Lower lobe of right lung (tissue), 2 donors: ENCODE data around the gene SAMD11. TPM values are rescaled to one million over a fixed set of nuclear protein-coding genes. Genes with fewer than 3 reads are reported as not detected.

ENCODE experiments used
- ATAC-seq, 2 donors: fragments of 200-7000 bp; cut with Tn5 transposase; one replicate each; pipeline ENCODE4 v1.9.1; 2020 to 2022; ENCODE audit warnings: mild to moderate bottlenecking in 2 of 2, moderate library complexity in 2 of 2
- DNase-seq: peaks from one replicate; pipeline ENCODE4 v3.0.0-alpha.2; 2020
- H3K27ac ChIP-seq: fragments of 200-600 bp; one replicate; pipeline ENCODE4 v1.8.0; 2022
- H3K27me3 ChIP-seq: fragments of 200-600 bp; one replicate; pipeline ENCODE4 v1.8.0; 2022; ENCODE audit warnings: low read depth
- H3K36me3 ChIP-seq: fragments of 200-600 bp; one replicate; pipeline ENCODE4 v1.8.0; 2022; ENCODE audit warnings: mild to moderate bottlenecking
- H3K4me1 ChIP-seq: fragments of 200-600 bp; one replicate; pipeline ENCODE4 v1.8.0; 2022
- H3K4me3 ChIP-seq: fragments of 200-600 bp; one replicate; pipeline ENCODE4 v1.8.0; 2022; ENCODE audit warnings: mild to moderate bottlenecking
- H3K9me3 ChIP-seq: fragments of 200-600 bp; one replicate; pipeline ENCODE4 v1.8.0; 2022
- intact Hi-C: fragments of 100-400 bp; cut with DNase I; formaldehyde crosslinking; loops from one replicate; pipeline ENCODE4 v1.11.0; 2022
- total RNA-seq: library from RNA; stranded (reverse); fragmentation: NEBNext Ultra II Directional; extraction: Animal tissue kit (Norgen Biotek cat#: 25700); gene quantifications from one replicate; pipeline ENCODE4 v1.2.1, GENCODE V29; 2021
- TF ChIP-seq, protein P1 (sequence below): fragments of 200-600 bp; IDR thresholded peaks from one replicate; pipeline ENCODE4 v1.8.0; 2022; ENCODE audit warnings: antibody characterized with exemption, mild to moderate bottlenecking
- donor health status: DM: no; HTN: yes; CAD: no; lungs with severe emphysema.

Gene SAMD11
- total RNA-seq, 1 donor from 2014 or later: 2.2 TPM

DNA sequence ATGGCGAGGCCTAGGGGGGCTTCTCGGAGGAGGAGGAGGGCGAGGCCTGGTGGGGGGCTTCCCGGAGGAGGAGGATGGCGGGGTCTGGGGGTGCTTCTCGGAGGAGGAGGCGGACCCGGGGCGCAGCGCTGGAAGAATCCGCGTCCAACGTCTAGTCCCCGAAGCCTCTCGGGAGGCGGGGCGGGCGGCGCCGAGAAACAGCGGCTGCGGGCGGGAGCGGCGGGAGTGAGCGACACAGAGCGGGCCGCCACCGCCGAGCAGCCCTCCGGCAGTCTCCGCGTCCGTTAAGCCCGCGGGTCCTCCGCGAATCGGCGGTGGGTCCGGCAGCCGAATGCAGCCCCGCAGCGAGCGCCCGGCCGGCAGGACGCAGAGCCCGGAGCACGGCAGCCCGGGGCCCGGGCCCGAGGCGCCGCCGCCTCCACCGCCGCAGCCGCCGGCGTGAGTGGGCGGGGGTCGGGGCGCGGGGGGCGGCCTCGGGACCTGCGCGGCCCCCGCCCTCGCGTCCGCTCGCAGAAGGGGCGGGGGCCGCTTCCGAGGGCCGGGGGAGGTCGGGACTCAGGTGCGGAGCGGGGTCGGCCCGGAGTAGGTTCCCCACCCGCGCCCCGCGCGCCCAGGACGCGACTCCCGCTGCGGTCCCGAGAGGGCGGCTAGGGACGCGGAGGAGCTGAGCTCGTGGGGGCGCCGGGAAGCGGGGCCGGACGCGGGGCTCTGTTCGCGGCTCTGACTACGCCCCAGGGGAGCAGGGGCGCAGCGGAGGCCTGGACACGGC, 36.8 kb downstream of the SAMD11 start, which contains the start of gene KLHL17:
Gene KLHL17, plus strand, starts transcription at position 222 of the 769 bp plus-strand sequence. Its CDS starts 110 bp downstream, at position 332.
- no peaks in the 10 kb centered on the region for H3K9me3 ChIP-seq
- no peak within 1 kb of the TSS for H3K27ac ChIP-seq
- ATAC-seq (peak; percentile 74 to 76), DNase-seq (peak; percentile 87)
- no peaks in the 10 kb centered on the region for H3K27me3 ChIP-seq
- H3K36me3 ChIP-seq: peaks cover 21% of the 10 kb centered on the region
- TF ChIP-seq, protein P1, sequence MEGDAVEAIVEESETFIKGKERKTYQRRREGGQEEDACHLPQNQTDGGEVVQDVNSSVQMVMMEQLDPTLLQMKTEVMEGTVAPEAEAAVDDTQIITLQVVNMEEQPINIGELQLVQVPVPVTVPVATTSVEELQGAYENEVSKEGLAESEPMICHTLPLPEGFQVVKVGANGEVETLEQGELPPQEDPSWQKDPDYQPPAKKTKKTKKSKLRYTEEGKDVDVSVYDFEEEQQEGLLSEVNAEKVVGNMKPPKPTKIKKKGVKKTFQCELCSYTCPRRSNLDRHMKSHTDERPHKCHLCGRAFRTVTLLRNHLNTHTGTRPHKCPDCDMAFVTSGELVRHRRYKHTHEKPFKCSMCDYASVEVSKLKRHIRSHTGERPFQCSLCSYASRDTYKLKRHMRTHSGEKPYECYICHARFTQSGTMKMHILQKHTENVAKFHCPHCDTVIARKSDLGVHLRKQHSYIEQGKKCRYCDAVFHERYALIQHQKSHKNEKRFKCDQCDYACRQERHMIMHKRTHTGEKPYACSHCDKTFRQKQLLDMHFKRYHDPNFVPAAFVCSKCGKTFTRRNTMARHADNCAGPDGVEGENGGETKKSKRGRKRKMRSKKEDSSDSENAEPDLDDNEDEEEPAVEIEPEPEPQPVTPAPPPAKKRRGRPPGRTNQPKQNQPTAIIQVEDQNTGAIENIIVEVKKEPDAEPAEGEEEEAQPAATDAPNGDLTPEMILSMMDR: no peak
- H3K4me3 ChIP-seq: peak within 1 kb of the TSS; percentile 96
- intact Hi-C loops: no loop called here
- peaks cover 25% of the 10 kb centered on the region for H3K4me1 ChIP-seq

DNA sequence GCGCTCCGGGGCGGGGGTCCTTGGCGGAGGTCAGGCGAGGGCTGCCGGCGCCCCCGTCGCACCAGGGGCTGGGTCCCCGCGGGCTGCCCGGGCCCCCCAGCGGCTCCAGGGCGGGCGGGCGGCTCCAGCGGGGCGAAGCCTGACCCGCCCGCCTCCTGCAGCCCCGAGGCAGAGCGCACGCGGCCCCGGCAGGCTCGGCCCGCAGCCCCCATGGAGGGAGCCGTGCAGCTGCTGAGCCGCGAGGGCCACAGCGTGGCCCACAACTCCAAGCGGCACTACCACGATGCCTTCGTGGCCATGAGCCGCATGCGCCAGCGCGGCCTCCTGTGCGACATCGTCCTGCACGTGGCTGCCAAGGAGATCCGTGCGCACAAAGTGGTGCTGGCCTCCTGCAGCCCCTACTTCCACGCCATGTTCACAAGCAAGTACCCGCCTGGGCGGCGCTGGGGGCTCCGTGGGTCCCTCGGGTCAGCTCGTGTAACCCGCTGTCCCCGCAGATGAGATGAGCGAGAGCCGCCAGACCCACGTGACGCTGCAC, 37.5 kb downstream of the SAMD11 start:
- H3K9me3 ChIP-seq: no peaks in the 10 kb centered on the region
- ATAC-seq (no peak), DNase-seq (no peak)
- H3K27ac ChIP-seq: no peak overlapping the region
- peaks cover 31% of the 10 kb centered on the region for H3K4me1 ChIP-seq
- H3K36me3 ChIP-seq: peaks cover 15% of the 10 kb centered on the region
- TF ChIP-seq, protein P1: no peak
- H3K27me3 ChIP-seq: no peaks in the 10 kb centered on the region
- intact Hi-C loops: no loop called here
- H3K4me3 ChIP-seq: peak overlapping the region; percentile 96

DNA sequence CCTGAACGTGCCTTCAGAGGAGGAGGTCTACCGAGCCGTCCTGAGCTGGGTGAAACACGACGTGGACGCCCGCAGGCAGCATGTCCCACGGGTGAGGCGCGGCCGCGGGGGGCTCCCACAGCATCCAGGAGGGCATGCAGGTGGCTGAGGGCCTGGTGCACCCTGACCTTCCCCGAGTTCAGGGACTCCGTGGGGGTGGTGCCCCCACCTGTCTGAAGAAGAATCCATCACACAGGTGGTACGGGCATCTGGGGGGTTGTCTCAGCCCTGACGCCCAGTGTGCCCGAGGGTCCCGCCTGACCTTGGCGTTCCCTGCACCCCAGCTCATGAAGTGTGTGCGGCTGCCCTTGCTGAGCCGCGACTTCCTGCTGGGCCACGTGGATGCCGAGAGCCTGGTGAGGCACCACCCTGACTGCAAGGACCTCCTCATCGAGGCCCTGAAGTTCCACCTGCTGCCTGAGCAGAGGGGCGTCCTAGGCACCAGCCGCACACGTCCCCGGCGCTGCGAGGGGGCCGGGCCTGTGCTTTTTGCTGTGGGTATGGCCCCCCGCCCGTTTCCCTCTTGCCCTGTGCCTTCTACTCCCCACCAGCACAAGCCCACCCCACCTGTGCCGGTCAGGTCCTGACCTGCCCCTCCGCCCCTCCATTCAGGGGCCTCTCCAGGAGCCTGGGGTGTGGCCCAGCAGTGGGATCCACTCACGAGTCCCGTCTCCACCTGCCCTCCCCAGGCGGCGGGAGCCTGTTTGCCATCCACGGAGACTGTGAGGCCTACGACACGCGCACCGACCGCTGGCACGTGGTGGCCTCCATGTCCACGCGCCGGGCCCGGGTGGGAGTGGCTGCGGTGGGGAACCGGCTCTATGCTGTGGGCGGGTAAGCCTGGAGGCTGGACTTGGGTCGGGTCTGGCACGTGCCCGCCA, 38.9 kb downstream of the SAMD11 start:
- Histone ChIP-seq H3K36me3 (peaks cover 6% of the 10 kb centered on the region), H3K27me3 (peaks cover under 1% of the 10 kb centered on the region), H3K9me3 (no peaks in the 10 kb centered on the region), H3K4me1 (peaks cover 36% of the 10 kb centered on the region), H3K27ac (no peak overlapping the region), H3K4me3 (no peak overlapping the region)
- no peak for DNase-seq
- intact Hi-C loops: no loop called here
- TF ChIP-seq, protein P1: no peak
- ATAC-seq: no peak

DNA sequence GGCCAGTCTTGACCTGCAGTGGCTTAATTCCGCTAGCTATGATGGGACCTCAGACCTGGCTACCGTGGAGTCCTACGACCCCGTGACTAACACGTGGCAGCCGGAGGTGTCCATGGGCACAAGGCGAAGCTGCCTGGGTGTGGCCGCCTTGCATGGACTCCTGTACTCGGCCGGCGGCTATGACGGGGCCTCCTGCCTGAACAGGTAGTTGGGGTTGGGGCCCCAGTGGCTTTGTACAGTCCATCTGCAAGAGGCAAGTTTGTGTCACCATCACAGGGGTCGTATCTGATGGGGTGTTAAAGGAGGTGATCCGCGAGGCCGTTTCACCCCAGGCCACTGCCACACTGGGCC, 39.6 kb downstream of the SAMD11 start:
- no peak for ATAC-seq
- Histone ChIP-seq H3K9me3 (no peaks in the 10 kb centered on the region), H3K27me3 (peaks cover 6% of the 10 kb centered on the region), H3K27ac (no peak overlapping the region), H3K4me1 (peaks cover 29% of the 10 kb centered on the region), H3K4me3 (no peak overlapping the region), H3K36me3 (peaks cover 6% of the 10 kb centered on the region)
- TF ChIP-seq, protein P1: no peak
- intact Hi-C loops: no loop called here
- no peak for DNase-seq

DNA sequence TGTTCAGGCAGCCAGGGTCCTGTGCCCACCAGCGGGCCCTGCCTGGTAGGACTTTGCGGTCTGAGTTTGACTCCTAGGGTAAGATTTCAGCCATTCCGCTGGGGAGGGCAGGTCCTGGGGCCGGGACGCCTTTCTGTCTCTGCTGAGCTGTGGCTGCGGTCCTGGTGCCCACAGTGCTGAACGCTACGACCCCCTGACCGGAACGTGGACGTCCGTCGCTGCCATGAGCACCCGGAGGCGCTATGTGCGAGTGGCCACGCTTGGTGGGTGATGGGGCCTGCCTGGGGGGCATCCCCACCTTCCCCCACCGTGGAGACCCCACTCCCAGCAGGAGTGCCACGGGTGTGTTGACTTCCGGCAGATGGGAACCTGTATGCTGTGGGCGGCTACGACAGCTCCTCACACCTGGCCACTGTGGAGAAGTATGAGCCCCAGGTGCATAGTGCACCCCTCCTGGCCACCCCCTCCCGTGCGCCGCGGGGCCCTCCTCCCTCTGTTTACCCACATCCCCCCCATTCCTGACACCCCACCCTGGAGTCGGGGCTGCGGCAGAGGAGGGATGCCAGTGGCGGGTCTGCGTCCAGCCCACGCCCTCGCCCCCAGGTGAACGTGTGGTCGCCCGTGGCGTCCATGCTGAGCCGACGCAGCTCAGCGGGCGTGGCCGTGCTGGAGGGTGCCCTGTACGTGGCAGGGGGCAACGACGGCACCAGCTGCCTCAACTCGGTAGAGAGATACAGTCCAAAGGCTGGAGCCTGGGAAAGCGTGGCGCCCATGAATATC, 40.2 kb downstream of the SAMD11 start:
- H3K27me3 ChIP-seq: peaks cover 6% of the 10 kb centered on the region
- H3K27ac ChIP-seq: no peak overlapping the region
- DNase-seq: no peak
- no peak for ATAC-seq
- H3K9me3 ChIP-seq: no peaks in the 10 kb centered on the region
- H3K36me3 ChIP-seq: peaks cover 6% of the 10 kb centered on the region
- H3K4me1 ChIP-seq: peaks cover 27% of the 10 kb centered on the region
- H3K4me3 ChIP-seq: no peak overlapping the region
- intact Hi-C loops: no loop called here
- TF ChIP-seq, protein P1: no peak
